Keratinocyte (primary cell): ENCODE results near the gene ARHGAP24. TPM values are rescaled to one million over a fixed set of nuclear protein-coding genes. Genes with fewer than 3 reads are reported as not detected.

ENCODE experiments used
- DNase-seq: peaks from one replicate; pipeline ENCODE4 v3.0.0-alpha.2; 2011; ENCODE audit warnings: low read depth, missing footprints, low spot score
- FAIRE-seq: peaks from 2 replicates; lab custom pipeline; 2011; peaks lifted over from hg19 to GRCh38; lab: Jason Lieb, UNC
- H2AFZ ChIP-seq: 2 replicates; pipeline ENCODE4 v1.6.0; 2012; ENCODE audit warnings: low read length, control low read depth, inconsistent platforms; ENCODE audit not compliant: control insufficient read depth
- H3K27ac ChIP-seq: 2 replicates; pipeline ENCODE4 v1.5.1; 2011; ENCODE audit warnings: low read length; ENCODE audit not compliant: control insufficient read depth, insufficient read depth
- H3K27me3 ChIP-seq: 3 replicates; pipeline ENCODE4 v1.6.0; 2011; ENCODE audit warnings: low read length; ENCODE audit not compliant: control insufficient read depth, insufficient read depth; ENCODE audit errors: extremely low read depth
- H3K36me3 ChIP-seq, 2 experiments: 2 replicates in 1 of 2; 3 replicates in 1 of 2; pipeline ENCODE4 v1.5.1; 2011; ENCODE audit warnings: low read length in 2 of 2, mild to moderate bottlenecking in 1 of 2; ENCODE audit not compliant: control insufficient read depth in 2 of 2, insufficient read depth in 2 of 2; ENCODE audit errors: extremely low read depth in 1 of 2
- H3K4me1 ChIP-seq: 3 replicates; pipeline ENCODE4 v1.5.1; 2011; ENCODE audit warnings: low read length; ENCODE audit not compliant: control insufficient read depth, insufficient read depth; ENCODE audit errors: extremely low read depth
- H3K4me2 ChIP-seq: 3 replicates; pipeline ENCODE4 v1.6.0; 2011; ENCODE audit warnings: low read depth, low read length; ENCODE audit not compliant: control insufficient read depth, insufficient read depth; ENCODE audit errors: extremely low read depth
- H3K4me3 ChIP-seq, 3 experiments: fragments of 200-600 bp in 1 of 3; sonication (generic) in 1 of 3; 2 replicates in 2 of 3; 3 replicates in 1 of 3; pipeline ENCODE4 v1.5.1; 2011 to 2016; ENCODE audit warnings: low read length in 3 of 3, mild to moderate bottlenecking in 3 of 3, control low read depth in 2 of 3, inconsistent platforms in 1 of 3, low read depth in 1 of 3, mixed read lengths in 1 of 3, mixed run types in 1 of 3, moderate library complexity in 1 of 3; ENCODE audit not compliant: control insufficient read depth in 2 of 3, insufficient read depth in 2 of 3; ENCODE audit errors: extremely low read depth in 1 of 3
- H3K79me2 ChIP-seq: 2 replicates; pipeline ENCODE4 v1.6.0; 2012; ENCODE audit warnings: low read length; ENCODE audit not compliant: control insufficient read depth, insufficient read depth
- H3K9ac ChIP-seq: 3 replicates; pipeline ENCODE4 v1.6.0; 2011; ENCODE audit warnings: low read length; ENCODE audit not compliant: control insufficient read depth, insufficient read depth; ENCODE audit errors: extremely low read depth
- H3K9me1 ChIP-seq: 3 replicates; pipeline ENCODE4 v1.6.0; 2011; ENCODE audit warnings: low read length; ENCODE audit not compliant: control insufficient read depth, insufficient read depth; ENCODE audit errors: extremely low read depth
- H3K9me3 ChIP-seq: 2 replicates; pipeline ENCODE4 v1.5.1; 2012; ENCODE audit warnings: low read depth, low read length; ENCODE audit not compliant: control insufficient read depth
- H4K20me1 ChIP-seq: 3 replicates; pipeline ENCODE4 v1.6.0; 2011; ENCODE audit warnings: low read length; ENCODE audit not compliant: control insufficient read depth, insufficient read depth; ENCODE audit errors: extremely low read depth
- CTCF ChIP-seq, 3 experiments: IDR thresholded peaks in 1 of 3; conservative IDR thresholded peaks in 1 of 3; optimal IDR thresholded peaks in 1 of 3; 2 replicates in 2 of 3; 3 replicates in 1 of 3; pipeline versions ENCODE3 to v1.5.1; 2011; ENCODE audit warnings: low read length in 3 of 3, mild to moderate bottlenecking in 3 of 3, moderate library complexity in 2 of 3, control low read depth in 1 of 3, inconsistent platforms in 1 of 3; ENCODE audit not compliant: insufficient read depth in 2 of 3; ENCODE audit errors: extremely low read depth in 1 of 3
- EZH2 ChIP-seq: IDR thresholded peaks from one replicate; pipeline ENCODE4 v1.6.1; 2012; ENCODE audit warnings: inconsistent platforms, mild to moderate bottlenecking, low read length, moderate library complexity
- dilution Hi-C: fragments of 300-500 bp; cut with MboI; formaldehyde crosslinking; loops from one replicate; pipeline ENCODE4 v1.7.0; 2020; ENCODE audit warnings: low sequenced_read_pairs; ENCODE audit not compliant: extremely low pct_ligation_motif_present
- polyA plus RNA-seq, 5 experiments: library from polyadenylated mRNA; depleted of rRNA in 3 of 5; stranded (reverse) in 3 of 5; stranded (forward) in 1 of 5; unstranded in 1 of 5; fragments of >200 nt; gene quantifications; 1 replicate in 1 of 5; 2 replicates in 3 of 5; 3 replicates in 1 of 5; pipeline versions ENCODE4 v1.2.1 to v1.2.3, GENCODE V29; 2011 to 2012; ENCODE audit warnings: missing spikeins in 2 of 5, low read depth in 1 of 5, low replicate concordance in 1 of 5
- small RNA-seq, 3 experiments: library from RNA; depleted of rRNA; stranded (forward); fragments of <200 nt; gene quantifications; one replicate each; pipeline ENCODE3, GENCODE V24; 2012; ENCODE audit warnings: low read depth in 3 of 3, low replicate concordance in 1 of 3; ENCODE audit not compliant: insufficient read length in 3 of 3

ARHGAP24 gene
- polyA plus RNA-seq, 1 donor (not counting 4 experiments of a cell fraction or from before 2014, with no cell fraction given): 0.87 TPM

- Histone ChIP-seq H3K27ac (no peak overlapping the region), H4K20me1 (no peaks in the 10 kb centered on the region), H3K9me1 (no peaks in the 10 kb centered on the region), H3K4me3 (no peak overlapping the region), H3K9me3 (no peaks in the 10 kb centered on the region), H3K79me2 (no peaks in the 10 kb centered on the region), H3K4me2 (no peak overlapping the region), H3K36me3 (no peaks in the 10 kb centered on the region), H2AFZ (no peak overlapping the region), H3K4me1 (peaks cover 8% of the 10 kb centered on the region), H3K9ac (no peak overlapping the region), H3K27me3 (no peaks in the 10 kb centered on the region)
- TF ChIP-seq EZH2 (no peak), CTCF (optimal IDR thresholded peaks at IDR 0.05 in 1 of 3, IDR thresholded peaks at IDR 0.05 in 1 of 3, conservative IDR thresholded peaks at IDR 0.05 in 1 of 3; ENCODE audit: extremely low read depth in 1 of 3, insufficient read depth in 2 of 3, low read length in 3 of 3) (no peak)
- FAIRE-seq (peak; percentile 93), DNase-seq (no peak)
- dilution Hi-C loops: no loop called here
Measured at GRCh38 chr4:86048426-86048825, 573.5 kb downstream of the ARHGAP24 start.

GRCh38 chr4:86050496-86050895, 575.5 kb downstream of the ARHGAP24 start:
- H3K9me3 ChIP-seq: no peaks in the 10 kb centered on the region
- DNase-seq: no peak

More at GRCh38 chr4:86050496-86050895, 575.5 kb downstream of the ARHGAP24 start:
- no peaks in the 10 kb centered on the region for H3K27me3 ChIP-seq
- FAIRE-seq: no peak
- no peak for TF ChIP-seq CTCF (optimal IDR thresholded peaks at IDR 0.05 in 1 of 3, IDR thresholded peaks at IDR 0.05 in 1 of 3, conservative IDR thresholded peaks at IDR 0.05 in 1 of 3; ENCODE audit: extremely low read depth in 1 of 3, insufficient read depth in 2 of 3, low read length in 3 of 3)
- no peak for TF ChIP-seq EZH2
- H3K79me2 ChIP-seq: no peaks in the 10 kb centered on the region
- no peak overlapping the region for H3K4me2 ChIP-seq
- peaks cover 8% of the 10 kb centered on the region for H3K4me1 ChIP-seq
- no peaks in the 10 kb centered on the region for H4K20me1 ChIP-seq
- H3K9me1 ChIP-seq: no peaks in the 10 kb centered on the region
- no peak overlapping the region for H3K4me3 ChIP-seq
- no peak overlapping the region for H3K27ac ChIP-seq
- H3K9ac ChIP-seq: no peak overlapping the region
- dilution Hi-C loops: no loop called here
- no peak overlapping the region for H2AFZ ChIP-seq
- no peaks in the 10 kb centered on the region for H3K36me3 ChIP-seq

Small RNA genes lying within 50 kb of the gene (small RNA-seq; reads per million reads assigned to genes)
- 0 to 0.25 (median 0) reads per million in 3 experiments for gene MIR4451
